ENCODE data around the gene ABHD2.
"Not testable (repeated sequence)": the region's sequence is repeated elsewhere in the genome, so short reads cannot be mapped to it uniquely, and the experiment has no call there.

ABHD2 gene

DNA sequence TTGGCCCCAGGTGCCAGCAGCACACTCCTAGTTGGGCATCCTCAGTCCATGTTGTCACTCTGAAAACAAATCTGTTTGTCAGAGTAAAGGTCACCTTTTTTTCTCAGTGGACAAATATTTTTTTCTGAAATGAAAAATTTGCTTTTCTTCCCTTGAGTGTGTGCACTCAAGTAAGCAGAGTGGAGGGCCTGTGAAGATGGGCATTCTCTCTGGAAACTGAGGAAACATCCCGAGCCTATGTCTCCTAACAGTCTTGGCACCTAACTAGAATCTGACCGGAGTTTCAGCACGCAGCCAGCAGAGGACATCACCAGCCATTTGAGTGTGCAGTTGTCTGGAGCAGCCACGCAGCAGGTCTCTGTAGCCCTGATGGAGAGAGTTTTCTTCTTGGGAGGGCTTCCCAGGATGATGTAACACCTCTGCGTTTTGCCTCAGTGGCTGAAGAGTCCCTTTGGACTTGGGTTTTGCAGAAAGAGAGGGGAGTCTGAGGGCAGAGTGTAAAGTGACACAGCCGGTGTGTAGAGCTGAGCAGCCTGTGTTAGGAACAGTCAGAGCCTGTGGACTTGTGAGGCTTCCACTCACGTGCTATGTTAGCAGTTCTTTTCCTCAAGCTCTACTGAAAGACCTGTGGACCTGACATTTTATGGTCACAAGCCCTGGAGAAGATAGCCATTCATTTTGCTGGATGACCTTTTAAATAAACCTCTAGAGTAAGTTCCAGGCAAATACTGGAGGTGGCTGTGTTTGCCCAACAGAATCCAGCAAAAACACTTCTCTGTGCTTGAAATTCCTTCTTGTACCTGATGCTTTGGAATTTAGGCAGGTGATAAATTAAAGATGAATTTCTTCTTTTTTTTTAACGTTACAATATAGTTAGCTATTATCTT, 51.6 kb downstream of the ABHD2 start:
- Histone ChIP-seq H3K9ac (ENCODE audit: low read length) (no peak overlapping the region), H3K36me3 (replicated peaks; ENCODE audit: insufficient read depth, low read length) (0 out of 2 replicates have a peak, but pooled peaks cover 4% of the 10 kb centered on the region), H3K4me1 (ENCODE audit: low read length) (0 out of 2 replicates have a peak, but pooled peaks cover 14% of the 10 kb centered on the region), H3F3A (ENCODE audit: insufficient read depth, low read length) (no peaks in the 10 kb centered on the region), H3K9me3 (replicated peaks; ENCODE audit: insufficient read depth, low read length) (no peaks in the 10 kb centered on the region), H3K27ac (ENCODE audit: low read length) (no peak overlapping the region), H3K9me2 (replicated peaks; ENCODE audit: insufficient read depth, low read length) (no peaks in the 10 kb centered on the region), H3K27me3 (replicated peaks; ENCODE audit: insufficient read depth, low read length) (no peaks in the 10 kb centered on the region), H4K20me1 (ENCODE audit: insufficient read depth, low read length) (no peaks in the 10 kb centered on the region), H3K4me3 (ENCODE audit: low read length) (no peak overlapping the region), H3K79me2 (ENCODE audit: low read length) (peaks cover 93% of the 10 kb centered on the region), H2AFZ (ENCODE audit: low read length) (no peak overlapping the region), H3K4me2 (ENCODE audit: low read depth, low read length) (no peak overlapping the region)
- DNase-seq, result no peak
- TF ChIP-seq CTCF (IDR thresholded peaks at IDR 0.05; ENCODE audit: low read length) (no peak), EZH2 (optimal IDR thresholded peaks at IDR 0.05; ENCODE audit: low read depth, low read length) (no peak), EZH2phosphoT487 (IDR thresholded peaks at IDR 0.05; ENCODE audit: low read length) (no peak)

DNA sequence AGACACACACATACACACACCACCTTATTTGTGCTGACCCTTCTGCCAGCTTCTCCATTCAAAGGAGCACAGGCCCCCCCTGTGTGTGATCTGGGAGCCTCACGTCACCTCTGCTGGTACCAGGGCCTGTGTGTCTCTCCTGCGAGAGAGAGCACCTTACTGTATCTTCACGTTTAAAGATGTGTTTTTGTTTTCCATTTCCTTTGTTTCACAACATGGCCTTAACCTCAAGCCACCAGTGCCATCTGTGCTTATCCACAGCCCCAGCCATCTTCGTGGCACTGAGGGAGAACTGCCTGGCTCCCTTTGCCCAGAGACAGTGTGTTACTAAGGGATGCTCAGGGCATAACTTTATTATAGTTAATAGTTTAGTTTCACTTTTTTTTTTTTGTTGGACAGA, 52.3 kb downstream of the ABHD2 start:
- Histone ChIP-seq H4K20me1 (ENCODE audit: insufficient read depth, low read length) (no peaks in the 10 kb centered on the region), H3F3A (ENCODE audit: insufficient read depth, low read length) (no peaks in the 10 kb centered on the region), H3K9me3 (replicated peaks; ENCODE audit: insufficient read depth, low read length) (no peaks in the 10 kb centered on the region), H3K9me2 (replicated peaks; ENCODE audit: insufficient read depth, low read length) (no peaks in the 10 kb centered on the region), H3K4me2 (ENCODE audit: low read depth, low read length) (no peak overlapping the region), H3K4me1 (ENCODE audit: low read length) (0 out of 2 replicates have a peak, but pooled peaks cover 14% of the 10 kb centered on the region), H3K9ac (ENCODE audit: low read length) (no peak overlapping the region), H3K4me3 (ENCODE audit: low read length) (no peak overlapping the region), H3K79me2 (ENCODE audit: low read length) (peaks cover 93% of the 10 kb centered on the region), H3K27me3 (replicated peaks; ENCODE audit: insufficient read depth, low read length) (no peaks in the 10 kb centered on the region), H3K36me3 (replicated peaks; ENCODE audit: insufficient read depth, low read length) (0 out of 2 replicates have a peak, but pooled peaks cover 4% of the 10 kb centered on the region), H2AFZ (ENCODE audit: low read length) (no peak overlapping the region), H3K27ac (ENCODE audit: low read length) (no peak overlapping the region)
- TF ChIP-seq EZH2 (optimal IDR thresholded peaks at IDR 0.05; ENCODE audit: low read depth, low read length), result no peak
- no peak for TF ChIP-seq CTCF (IDR thresholded peaks at IDR 0.05; ENCODE audit: low read length)
- no peak for TF ChIP-seq EZH2phosphoT487 (IDR thresholded peaks at IDR 0.05; ENCODE audit: low read length)
- no peak for DNase-seq

DNA sequence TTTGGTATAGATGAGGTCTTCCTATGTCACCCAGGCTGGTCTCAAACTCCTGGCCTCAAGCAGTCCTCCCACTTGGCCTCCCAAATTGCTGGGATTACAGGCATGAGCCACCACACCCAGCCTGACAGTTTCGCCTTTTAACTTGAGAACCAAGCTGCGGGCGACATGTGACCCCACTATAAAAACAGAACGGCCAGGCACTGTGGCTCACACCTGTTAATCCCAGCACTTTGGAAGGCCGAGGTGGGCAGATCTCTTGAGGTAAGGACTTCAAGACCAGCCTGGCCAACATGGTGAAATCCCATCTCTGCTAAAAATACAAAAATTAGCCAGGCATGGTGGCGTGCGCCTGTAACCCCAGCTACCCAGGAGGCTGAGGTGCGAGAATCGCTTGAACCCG, 52.9 kb downstream of the ABHD2 start:
- not testable (repeated sequence) for H3K36me3 ChIP-seq (replicated peaks; ENCODE audit: insufficient read depth, low read length); DNase-seq; H3K9ac ChIP-seq (ENCODE audit: low read length); H3K27ac ChIP-seq (ENCODE audit: low read length); H3K4me2 ChIP-seq (ENCODE audit: low read depth, low read length); H3K9me3 ChIP-seq (replicated peaks; ENCODE audit: insufficient read depth, low read length); H2AFZ ChIP-seq (ENCODE audit: low read length); H4K20me1 ChIP-seq (ENCODE audit: insufficient read depth, low read length); H3F3A ChIP-seq (ENCODE audit: insufficient read depth, low read length); H3K27me3 ChIP-seq (replicated peaks; ENCODE audit: insufficient read depth, low read length); H3K9me2 ChIP-seq (replicated peaks; ENCODE audit: insufficient read depth, low read length); H3K4me3 ChIP-seq (ENCODE audit: low read length)
- H3K79me2 ChIP-seq (ENCODE audit: low read length), result peaks cover 95% of the 10 kb centered on the region
- H3K4me1 ChIP-seq (ENCODE audit: low read length), result 0 out of 2 replicates have a peak, but pooled peaks cover 14% of the 10 kb centered on the region

GRCh38 chr15:89141885-89142284, 53.6 kb downstream of the ABHD2 start:
- no peak for DNase-seq
- Histone ChIP-seq H3F3A (ENCODE audit: insufficient read depth, low read length) (no peaks in the 10 kb centered on the region), H3K27me3 (replicated peaks; ENCODE audit: insufficient read depth, low read length) (no peaks in the 10 kb centered on the region), H3K4me1 (ENCODE audit: low read length) (0 out of 2 replicates have a peak, but pooled peaks cover 14% of the 10 kb centered on the region), H2AFZ (ENCODE audit: low read length) (no peak overlapping the region), H3K4me2 (ENCODE audit: low read depth, low read length) (no peak overlapping the region), H3K9me2 (replicated peaks; ENCODE audit: insufficient read depth, low read length) (no peaks in the 10 kb centered on the region), H3K4me3 (ENCODE audit: low read length) (no peak overlapping the region), H4K20me1 (ENCODE audit: insufficient read depth, low read length) (no peaks in the 10 kb centered on the region), H3K9me3 (replicated peaks; ENCODE audit: insufficient read depth, low read length) (no peaks in the 10 kb centered on the region), H3K27ac (ENCODE audit: low read length) (no peak overlapping the region), H3K79me2 (ENCODE audit: low read length) (peaks cover 95% of the 10 kb centered on the region), H3K36me3 (replicated peaks; ENCODE audit: insufficient read depth, low read length) (0 out of 2 replicates have a peak, but pooled peaks cover 4% of the 10 kb centered on the region), H3K9ac (ENCODE audit: low read length) (no peak overlapping the region)
- TF ChIP-seq CTCF (IDR thresholded peaks at IDR 0.05; ENCODE audit: low read length) (no peak), EZH2 (optimal IDR thresholded peaks at IDR 0.05; ENCODE audit: low read depth, low read length) (no peak)

Measured in MM.1S (cell line).